HG03432 (cell line): ENCODE measurements around the gene PRSS22.

ENCODE experiments used
- ATAC-seq: cut with Tn5 transposase; IDR thresholded peaks from one replicate; pipeline ENCODE4 v1.9.1; 2021; ENCODE audit warnings: mild to moderate bottlenecking, moderate library complexity; ENCODE audit not compliant: unreplicated experiment

PRSS22 gene

GRCh38 chr16:2829501-2830354 is 28.2 kb downstream of the PRSS22 start, which contains the start of gene ZG16B:
Gene ZG16B, plus strand, starts transcription at chr16:2830303. Its CDS starts 139 bp downstream, at chr16:2830442.
- no peak for ATAC-seq

- no peak for ATAC-seq
These were observed 29.0 kb downstream of the PRSS22 start for GRCh38 chr16:2828876-2829430.

- ATAC-seq: no peak
These were observed 29.5 kb downstream of the PRSS22 start for GRCh38 chr16:2828521-2828840.

GRCh38 chr16:2827831-2828520 is 30.0 kb downstream of the PRSS22 start:
- no peak for ATAC-seq

- no peak for ATAC-seq
These were observed 30.6 kb downstream of the PRSS22 start for GRCh38 chr16:2827374-2827791.

GRCh38 chr16:2826591-2827373 is 31.2 kb downstream of the PRSS22 start:
- ATAC-seq: no peak

GRCh38 chr16:2825906-2826305 is 32.1 kb downstream of the PRSS22 start:
- no peak for ATAC-seq

- ATAC-seq: no peak
These were observed 32.8 kb downstream of the PRSS22 start for GRCh38 chr16:2825049-2825742.

GRCh38 chr16:2824626-2825025 is 33.3 kb downstream of the PRSS22 start:
- ATAC-seq: no peak

- ATAC-seq: no peak
These were observed 35.5 kb downstream of the PRSS22 start for GRCh38 chr16:2822496-2822895.

GRCh38 chr16:2822158-2822495 is 35.8 kb downstream of the PRSS22 start:
- ATAC-seq: no peak

GRCh38 chr16:2821487-2822157 is 36.3 kb downstream of the PRSS22 start:
- no peak for ATAC-seq

- no peak for ATAC-seq
These were observed 37.0 kb downstream of the PRSS22 start for GRCh38 chr16:2820836-2821486.

GRCh38 chr16:2819939-2820835 is 37.8 kb downstream of the PRSS22 start:
- ATAC-seq: no peak

GRCh38 chr16:2819179-2819938 is 38.6 kb downstream of the PRSS22 start:
- ATAC-seq: no peak

- ATAC-seq: no peak
These were observed 39.6 kb downstream of the PRSS22 start for GRCh38 chr16:2818272-2818876.
